AG08396 (cell line): ENCODE measurements around the gene KIAA1217.

ENCODE experiments used
- DNase-seq: peaks from one replicate; pipeline ENCODE4 v3.0.0; 2012; ENCODE audit warnings: low spot score, mixed read lengths

The KIAA1217 gene

DNA sequence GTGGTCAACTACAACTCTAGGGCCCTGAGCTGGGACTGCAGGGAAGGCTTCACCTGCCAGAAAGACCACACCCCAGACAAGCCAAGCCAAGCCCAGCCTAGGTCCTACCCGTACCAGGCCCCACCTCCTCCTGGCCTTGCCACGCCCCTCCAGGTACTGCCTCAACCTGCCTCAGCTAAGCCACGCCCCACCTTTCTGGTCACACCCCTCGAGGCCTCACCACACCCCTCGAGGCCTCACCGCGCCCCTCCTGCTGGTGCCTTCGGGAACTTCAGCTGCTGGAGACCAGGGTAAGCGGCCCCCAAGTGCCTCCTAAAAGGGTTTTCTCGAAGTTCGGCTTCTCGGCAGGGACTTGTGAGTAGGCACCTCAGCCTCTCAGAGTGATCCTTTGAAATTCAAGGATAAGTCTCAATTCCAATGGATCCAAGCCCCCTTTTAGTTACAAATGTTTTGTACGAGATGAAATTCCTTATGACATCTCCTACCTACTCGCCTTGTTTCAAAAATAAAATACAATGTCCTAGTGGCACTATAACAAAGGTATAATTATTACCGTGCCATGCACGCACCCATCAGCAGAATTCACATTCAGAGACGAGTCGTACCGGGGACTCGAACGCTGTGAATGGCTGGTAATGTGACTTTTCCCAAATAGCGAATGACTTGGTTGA lies 343.5 kb downstream of the KIAA1217 start:
- DNase-seq = no peak

DNA sequence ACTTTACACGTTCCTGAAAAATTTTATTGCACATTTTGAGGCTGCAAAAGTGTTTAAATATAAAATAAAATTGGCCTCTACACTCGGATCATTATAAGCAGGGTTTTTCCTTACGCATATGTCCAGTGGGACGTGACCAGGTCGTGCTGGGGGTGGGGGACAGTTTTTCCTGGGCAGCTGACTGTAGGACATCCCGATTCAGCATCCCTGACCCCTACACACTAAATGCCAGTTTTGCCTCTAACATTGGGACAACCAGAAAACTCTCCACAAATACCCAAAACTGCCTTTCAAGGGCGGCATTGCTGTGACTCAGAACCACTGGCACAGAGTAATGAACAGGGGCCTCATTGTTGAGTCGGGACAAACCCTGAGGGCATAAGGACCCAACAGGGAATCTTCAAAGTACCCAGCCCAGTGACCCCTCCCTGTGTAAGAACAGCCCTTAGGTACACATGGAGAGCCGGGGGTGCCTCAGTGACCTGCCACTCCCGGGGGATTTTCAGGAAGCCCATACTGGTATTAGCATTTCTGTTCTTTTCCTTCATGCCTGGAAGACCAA lies 344.2 kb downstream of the KIAA1217 start:
- no peak for DNase-seq

DNA sequence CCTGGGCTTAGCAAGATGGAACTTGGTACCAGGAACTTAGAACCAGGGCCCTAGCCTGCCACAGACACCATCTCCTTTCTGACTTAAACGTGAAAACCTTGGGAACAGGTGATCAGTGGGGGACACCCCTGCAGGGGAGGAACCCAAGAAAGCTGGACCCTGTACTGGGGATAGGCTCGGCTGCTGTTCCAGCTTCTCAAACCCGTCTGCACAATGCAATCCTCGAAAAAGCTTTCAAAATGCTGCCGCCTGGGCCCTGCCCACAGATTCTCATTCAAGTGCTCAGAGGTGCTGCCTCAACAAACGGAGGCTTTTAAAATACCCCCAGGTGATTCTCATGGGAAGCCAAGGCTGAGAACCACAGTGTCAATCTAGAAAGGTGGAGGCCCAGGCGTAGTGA lies 345.1 kb downstream of the KIAA1217 start:
- DNase-seq = no peak

DNA sequence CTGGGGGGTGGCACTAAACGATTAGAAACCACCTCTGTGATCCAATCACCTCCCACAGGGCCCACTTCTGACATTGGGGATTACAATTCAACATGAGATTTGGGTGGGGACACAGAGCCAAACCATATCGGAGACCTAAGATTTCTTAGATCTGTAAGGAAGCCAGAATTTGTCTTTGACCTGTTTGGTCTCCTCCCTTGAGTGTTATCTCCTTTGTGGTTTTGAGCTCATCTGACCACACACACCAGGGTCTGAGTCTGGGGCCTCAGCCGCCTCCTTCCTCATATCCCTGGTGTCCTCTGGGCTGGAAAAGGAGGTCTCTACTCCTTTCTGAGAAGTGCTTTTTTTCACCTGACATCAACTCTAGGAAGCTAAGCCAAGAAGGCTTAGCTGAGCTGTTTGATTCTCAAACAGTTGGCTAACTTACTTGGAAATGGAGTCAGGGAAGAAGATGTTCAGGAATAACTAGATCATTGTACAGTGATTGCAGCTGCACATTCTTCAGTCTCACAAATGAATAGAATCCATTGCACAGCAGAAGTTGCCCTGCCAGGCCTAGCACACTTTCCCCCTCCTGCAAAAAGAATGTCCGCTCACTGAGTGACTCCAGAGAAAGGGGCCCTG lies 347.3 kb downstream of the KIAA1217 start:
- DNase-seq = no peak

DNA sequence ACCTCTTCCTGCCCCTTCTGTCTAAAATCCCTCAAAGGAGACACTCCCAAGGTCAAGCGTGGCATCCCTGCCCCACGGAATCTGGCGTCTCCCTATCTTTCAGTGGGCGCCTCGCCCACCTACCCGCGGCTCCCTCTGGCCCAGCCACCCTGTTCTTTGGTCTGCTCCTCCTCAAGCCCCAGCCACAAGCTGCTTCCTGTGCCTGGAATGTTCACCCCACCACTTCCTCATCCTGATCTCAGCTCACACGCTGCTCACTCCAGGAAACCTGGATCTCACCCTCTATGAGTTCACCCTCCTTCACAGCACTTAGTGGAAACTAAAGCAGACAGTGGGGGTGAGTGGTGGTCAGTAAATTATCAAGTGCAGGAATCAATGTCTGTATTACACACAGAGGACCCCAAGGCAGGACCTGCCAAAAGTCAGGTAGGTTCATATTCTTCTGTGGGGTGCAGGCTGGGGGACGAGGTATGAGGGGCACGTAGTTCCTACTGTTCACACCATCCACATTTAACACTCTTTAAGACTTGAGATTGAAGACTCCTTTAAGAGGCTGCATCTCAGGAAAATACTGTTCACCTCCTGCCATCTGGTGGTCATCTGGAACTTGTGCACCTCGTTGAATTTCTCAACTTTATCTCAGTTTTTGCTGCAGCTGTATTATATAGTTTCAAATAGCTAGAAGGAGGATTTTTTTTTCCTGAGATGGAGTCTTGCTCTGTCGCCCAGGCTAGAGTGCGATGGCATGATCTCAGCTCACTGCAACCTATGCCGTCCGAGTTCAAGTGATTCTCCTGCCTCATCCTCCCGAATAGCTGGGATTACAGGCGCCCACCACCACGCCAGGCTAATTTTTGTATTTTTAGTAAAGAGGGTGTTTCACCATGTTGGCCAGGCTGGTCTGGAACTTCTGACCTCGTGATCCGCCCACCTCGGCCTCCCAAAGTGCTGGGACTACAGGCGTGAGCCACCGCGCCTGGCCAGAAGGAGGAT lies 348.1 kb downstream of the KIAA1217 start:
- DNase-seq = peak; percentile 45

DNA sequence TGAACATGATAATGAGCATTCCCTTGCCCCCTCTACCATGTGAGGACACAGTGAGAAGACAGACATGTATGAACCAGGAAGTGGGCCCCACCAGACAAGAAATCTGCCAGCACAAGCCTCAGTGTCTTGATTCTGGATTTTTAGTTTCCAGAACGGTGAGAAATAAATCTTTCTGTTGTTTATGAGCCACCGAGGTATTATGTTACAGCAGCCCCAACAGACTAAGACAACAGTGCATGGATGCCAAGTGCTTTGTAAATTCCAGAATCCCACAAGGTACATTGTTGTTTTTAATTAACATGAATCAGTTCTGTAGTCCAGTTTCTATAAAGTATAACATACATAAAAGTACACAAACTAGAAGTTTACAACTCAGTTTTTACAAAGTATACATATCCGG lies 352.5 kb downstream of the KIAA1217 start:
- DNase-seq = no peak

DNA sequence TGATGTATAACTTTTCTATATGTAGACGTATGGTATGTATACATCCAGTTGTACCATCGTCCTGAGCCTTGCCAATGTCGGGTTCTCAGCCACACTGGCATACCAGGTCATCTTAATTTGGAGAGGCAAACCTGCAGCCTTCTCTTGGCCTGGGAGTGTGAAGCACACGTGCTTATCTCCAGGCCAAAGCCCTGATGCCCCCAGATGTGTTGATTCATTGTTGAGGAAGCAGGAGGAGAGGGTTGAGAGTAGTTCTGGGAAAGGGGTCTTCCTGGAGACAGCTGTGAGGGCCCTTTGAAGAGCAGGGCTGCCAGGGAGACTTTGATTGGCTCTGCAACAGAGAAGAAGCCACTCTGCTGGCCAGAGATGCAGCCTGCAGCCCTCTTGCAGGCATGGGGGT lies 359.1 kb downstream of the KIAA1217 start:
- DNase-seq = no peak

DNA sequence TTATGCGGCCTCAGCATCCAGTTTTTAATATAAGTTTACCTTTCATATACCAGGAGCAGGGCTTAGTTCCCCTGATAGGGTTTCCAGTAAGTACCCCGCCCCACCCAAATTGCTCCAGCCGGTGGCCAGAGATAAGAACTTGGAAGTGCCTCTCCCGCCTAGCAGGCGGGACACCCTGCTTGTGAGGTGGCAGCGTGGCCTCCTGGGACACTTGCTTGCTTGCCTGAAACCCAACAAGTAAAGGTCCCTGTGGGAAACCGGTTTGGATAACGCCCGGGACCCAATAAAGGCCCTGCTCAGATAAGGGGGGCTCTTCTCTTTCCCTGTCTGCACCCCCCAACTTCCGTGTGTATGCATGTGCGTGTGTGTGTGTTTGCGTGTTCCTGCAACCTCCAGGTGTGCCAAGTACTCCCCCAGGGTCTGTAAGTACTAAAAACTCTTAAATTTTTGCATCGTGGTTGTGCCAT lies 360.4 kb downstream of the KIAA1217 start:
- no peak for DNase-seq

DNA sequence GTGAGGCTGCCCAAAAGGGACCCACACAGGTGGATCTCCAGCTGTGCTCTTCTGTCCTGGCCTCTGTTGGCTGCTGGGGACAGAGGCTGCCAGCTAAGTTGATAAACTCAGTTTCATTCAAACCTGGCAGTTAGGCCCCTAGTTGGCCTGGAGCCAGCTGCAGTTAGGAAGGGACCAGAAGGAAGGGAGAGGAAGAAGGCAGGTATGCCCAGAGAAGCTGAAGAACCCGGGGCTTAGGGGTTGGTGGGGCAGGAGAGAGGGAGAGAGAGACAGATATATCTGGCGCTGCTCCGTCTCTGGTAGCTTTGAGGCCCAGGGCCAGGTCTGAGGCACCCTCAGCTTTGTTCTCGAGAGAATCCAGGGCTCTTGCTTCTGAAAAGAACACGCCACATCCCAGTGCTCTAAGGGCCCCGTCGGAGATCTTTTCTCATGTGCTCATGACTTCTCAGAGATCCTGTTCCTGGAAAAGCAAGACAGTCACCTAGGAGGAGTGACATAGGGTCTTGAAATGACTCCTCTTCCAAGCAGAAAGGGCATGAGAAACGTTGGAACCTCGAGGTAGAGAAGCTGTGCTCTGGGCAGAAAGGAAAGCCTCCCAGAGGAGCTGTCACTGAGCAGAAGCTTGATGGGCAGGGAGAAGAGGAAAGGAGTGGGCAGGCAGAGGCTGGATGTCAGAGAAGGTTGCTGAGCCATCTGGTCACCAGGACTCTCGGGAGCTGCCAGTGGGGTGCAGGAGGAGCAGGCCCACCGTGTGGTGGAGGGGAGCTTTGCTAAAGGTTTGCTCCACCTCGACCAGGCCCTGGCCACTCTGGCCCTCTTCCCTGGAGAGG lies 361.1 kb downstream of the KIAA1217 start:
- no peak for DNase-seq

DNA sequence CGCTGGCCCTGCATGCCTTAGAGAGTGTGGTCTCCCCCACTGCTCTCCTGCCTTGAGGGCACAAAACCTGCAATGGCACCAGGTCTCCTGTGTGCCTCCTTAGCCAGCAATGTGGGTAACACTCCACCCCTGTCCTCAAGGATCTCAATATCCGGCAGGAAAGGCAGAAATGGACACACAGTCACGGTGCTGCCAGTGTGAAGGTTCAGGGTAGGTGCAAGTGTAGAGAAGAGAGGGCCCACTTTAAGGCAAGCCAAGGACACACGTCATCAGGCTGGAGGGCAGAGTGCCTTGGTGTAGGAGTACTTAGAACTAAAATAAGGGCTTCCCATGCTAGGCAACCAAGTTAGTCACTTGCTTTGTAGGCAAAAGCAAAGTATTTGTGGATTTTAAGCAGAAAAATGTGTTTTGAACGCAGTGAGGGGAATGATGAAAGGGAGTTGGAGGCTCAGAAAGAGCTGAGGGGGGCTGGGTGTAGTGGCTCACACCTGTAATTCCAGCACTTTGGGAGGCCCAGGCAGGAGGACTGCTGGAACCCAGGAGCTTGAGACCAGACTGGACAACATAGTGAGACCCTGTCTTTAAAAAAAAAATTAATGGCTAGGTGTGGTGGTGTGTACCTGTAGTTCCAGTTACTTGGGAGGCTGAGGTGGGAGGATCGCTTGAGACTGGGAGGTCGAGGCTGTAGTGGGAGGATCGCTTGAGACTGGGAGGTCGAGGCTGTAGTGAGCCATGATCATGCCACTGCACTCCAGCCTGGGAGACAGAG lies 361.9 kb downstream of the KIAA1217 start:
- DNase-seq = no peak

DNA sequence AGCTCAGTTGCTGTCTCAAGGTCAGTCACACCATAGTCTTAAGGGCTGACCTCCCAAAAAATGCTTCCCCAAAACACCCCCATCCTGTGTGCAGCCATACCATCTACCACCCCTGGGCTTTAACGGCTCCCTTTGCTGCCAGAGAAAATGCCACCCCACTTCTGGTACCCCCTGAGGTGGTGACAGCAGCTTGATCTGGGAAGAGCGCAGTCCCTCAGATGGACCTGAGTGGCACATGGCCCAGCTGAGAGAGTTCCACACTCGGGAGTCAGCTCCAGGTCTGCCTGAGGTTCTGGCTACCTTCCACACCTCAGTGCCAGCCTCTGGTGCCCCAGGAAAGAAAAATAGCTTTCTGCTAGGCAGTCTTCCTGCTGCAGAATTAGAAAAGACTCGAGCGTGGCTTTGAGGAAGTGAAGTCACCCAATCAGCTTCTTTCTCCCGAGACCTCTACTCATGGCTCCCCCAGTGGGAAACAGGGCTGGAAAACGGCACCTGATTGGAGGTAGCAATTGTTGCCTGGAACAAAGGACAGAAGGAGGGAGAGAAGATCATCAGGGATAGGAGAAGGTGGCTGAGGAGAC lies 363.0 kb downstream of the KIAA1217 start:
- DNase-seq = no peak

DNA sequence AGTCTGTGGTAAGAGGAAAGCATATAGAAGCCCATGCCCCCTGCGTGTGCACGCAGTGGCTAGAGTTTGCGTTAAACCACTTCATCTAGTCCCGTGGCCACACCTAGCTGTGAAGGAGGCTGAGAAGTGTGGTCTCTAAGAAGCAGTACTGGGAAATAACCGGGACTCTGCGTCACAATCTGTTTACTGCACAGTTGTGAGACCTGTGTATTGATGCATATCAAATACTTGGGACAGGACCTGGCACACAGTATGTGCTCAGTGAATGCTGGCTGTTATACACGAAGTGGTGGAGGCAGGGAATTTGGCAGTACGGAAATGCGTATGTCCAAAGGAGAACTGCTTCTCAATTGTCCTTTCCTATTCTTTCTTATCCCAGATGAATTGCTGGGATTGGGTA lies 365.2 kb downstream of the KIAA1217 start:
- DNase-seq = no peak

DNA sequence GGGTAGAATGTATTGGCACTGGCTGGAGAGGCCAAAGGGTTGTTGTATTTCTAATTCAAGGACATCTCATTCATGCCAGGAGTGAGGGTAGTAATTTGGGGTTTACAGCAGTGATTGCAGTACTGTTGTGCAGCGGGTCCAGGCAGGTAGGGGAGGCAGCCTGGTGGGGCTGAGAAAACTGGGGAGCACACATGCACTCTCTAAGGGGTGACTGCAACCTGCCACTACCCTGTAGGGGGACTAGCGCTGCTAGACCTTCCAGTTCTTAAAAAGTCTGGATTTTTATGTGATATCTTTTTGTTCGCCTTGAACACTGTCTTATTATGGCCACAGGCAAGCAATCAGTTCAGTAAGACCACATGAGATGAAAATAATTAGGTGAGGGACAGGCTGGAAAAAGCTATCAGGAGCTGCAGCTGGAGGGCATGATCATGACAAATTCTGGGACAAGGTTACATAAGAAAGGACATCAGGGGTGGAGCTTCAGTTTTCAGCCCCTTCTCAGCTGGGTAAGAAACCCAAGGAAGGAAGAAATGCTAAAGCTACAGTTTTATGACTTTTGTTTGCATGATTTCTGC lies 365.7 kb downstream of the KIAA1217 start:
- DNase-seq = no peak

DNA sequence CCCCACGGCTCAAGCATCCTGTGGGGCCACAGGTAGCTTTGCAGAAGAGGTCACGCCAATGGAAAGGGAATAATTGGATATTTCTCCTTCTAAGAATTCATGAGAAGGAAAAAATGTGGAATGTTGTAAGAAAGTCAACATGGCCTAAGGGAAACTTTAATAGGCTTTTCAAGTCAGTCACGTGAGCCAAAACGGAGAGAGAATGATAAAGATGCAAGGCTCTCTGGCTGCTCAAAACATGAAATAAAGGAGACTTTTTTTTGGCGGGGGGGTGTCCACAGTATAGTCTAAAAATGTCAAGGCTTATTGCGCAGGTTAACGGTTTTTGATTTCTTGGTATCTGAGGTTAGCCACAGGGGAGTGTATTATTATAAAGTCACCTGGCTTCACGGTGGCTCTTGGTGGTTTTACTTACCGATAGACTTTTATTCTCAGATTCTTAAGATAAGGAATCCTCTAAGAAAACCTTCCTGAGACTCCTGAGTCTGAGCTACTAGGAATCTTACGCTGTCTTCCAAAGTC lies 366.6 kb downstream of the KIAA1217 start:
- DNase-seq = no peak

DNA sequence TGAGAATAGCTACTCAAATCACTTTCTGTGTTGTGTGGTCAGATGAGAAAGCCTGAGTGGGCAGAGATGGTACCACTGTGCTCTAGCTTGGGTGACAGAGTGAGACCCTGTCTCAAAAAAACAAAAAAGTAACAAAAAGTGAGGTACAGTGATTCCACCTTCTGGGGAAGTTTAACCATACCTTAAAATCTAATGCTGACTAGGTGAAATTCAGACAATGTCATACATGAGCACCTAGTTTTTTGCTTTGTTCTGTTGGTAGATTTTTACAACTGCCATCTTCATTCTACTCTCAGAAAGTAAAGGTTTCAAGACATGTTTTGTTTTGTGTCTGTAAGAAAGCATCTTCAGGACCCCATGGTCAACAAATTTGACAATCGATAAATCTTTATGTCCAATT lies 370.5 kb downstream of the KIAA1217 start:
- DNase-seq = no peak

DNA sequence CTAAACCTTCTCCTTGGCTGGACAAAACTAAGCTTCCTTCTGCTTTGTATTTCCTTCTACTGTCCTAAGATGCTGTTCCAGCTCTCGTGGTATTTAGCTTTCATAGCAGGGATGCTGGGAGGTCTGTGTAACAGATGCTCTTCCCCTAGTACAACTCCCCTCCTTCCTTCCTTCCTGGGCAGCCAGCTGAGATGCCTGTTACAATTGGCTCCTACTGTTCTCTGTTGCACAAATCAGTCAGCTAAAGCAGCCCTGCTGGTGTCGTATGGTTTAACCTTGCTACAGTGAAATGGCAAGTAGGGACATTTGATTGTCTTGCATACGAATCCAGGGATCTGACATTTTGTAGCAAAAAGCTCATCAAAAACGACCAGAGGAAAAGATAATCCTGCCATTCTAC lies 371.0 kb downstream of the KIAA1217 start:
- no peak for DNase-seq

DNA sequence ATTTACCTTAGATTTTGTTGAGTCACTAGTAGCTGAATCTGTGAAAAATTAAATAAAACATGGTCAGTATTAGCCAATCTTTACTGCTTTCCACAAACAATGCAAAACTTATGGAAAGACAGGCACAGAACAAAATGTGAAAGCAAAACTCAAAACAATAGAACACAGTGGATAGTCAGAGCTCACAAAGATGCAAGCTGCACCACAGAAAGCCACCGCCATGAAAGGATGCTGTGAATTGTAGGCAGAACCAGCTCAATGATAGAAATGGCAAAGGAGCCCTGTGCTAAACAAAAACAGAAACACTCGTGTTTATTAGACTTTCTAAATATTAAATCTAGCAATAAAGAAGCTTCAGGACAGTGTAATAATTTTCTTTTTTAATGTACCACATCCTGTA lies 380.3 kb downstream of the KIAA1217 start:
- no peak for DNase-seq

DNA sequence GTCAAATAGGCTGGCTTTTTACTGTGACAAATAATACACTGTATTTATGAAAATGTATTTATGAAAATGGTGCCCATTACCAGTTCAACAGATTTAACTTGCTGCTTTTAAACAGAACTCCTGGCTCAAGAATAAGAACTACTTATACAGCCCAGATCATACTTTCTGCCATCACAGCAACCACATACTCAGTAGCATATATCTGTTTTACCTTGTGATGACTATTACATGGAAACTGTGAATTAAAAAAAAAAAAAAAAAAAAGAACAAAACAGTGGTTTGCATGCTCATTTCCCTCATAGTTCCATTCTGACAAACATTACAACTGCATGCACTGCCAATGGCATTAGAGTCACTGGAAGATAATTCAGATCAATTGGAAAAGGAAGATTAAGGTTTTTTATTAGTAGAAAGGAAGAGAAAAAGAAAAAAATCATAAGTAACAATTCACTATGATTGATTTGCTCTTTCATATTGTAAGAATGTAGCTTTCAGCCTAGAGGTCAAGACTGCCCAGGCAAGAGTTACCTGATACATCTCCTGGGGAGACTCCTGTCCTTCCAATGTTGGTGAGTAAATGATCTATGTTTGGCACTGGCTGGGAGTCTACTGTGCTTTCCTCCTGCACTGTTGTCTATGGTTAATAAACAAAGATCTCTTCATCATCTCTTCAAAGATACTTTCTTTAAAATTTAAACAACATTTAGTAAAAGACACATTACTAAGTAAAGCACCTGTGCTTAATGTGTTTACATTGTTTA lies 381.9 kb downstream of the KIAA1217 start:
- no peak for DNase-seq
